PC-9 (cell line): ENCODE results near the gene SEMA3C. TPM values are rescaled to one million over a fixed set of nuclear protein-coding genes. Genes with fewer than 3 reads are reported as not detected.

ENCODE experiments used
- BruUV-seq: library from RNA; stranded (reverse); fragments of 400-500 nt; replicated peaks from 2 replicates; lab custom pipeline; 2021; lab: Mats Ljungman, UMichigan
- CTCF ChIA-PET: fragments of 300-600 bp; sonication (Branson Sonifier 250); formaldehyde crosslinking; loops from one replicate; lab custom pipeline; 2022; ENCODE audit warnings: antibody characterized with exemption; lab: Charles Lee
- POLR2A ChIA-PET: fragments of 300-600 bp; sonication (Branson Sonifier 250); formaldehyde crosslinking; loops from one replicate; lab custom pipeline; 2022; ENCODE audit warnings: antibody characterized with exemption; ENCODE audit not compliant: unreplicated experiment; lab: Charles Lee
- DNase-seq, 2 experiments: peaks; one replicate each; pipeline versions ENCODE4 v3.0.0 to v3.0.0-alpha.2; 2015 to 2022; ENCODE audit warnings: mixed read lengths in 1 of 2
- H2AFZ ChIP-seq: fragments of 200-600 bp; sonication (generic); 2 replicates; pipeline ENCODE4 v1.8.1; 2017; ENCODE audit warnings: antibody characterized with exemption
- H3F3A ChIP-seq: fragments of 200-600 bp; sonication (generic); 2 replicates; pipeline ENCODE4 v1.8.1; 2017; ENCODE audit warnings: antibody characterized with exemption, mild to moderate bottlenecking, low read depth; ENCODE audit not compliant: insufficient read depth
- H3K27ac ChIP-seq: fragments of 200-600 bp; sonication (generic); 2 replicates; pipeline ENCODE4 v1.6.1; 2016; ENCODE audit warnings: mixed run types
- H3K27me3 ChIP-seq: fragments of 200-600 bp; sonication (generic); 2 replicates; pipeline ENCODE4 v1.6.1; 2016; ENCODE audit warnings: low read depth, mixed run types; ENCODE audit not compliant: insufficient read depth
- H3K36me3 ChIP-seq: fragments of 200-600 bp; sonication (generic); 2 replicates; pipeline ENCODE4 v1.6.1; 2016; ENCODE audit warnings: low read depth, mixed run types
- H3K4me1 ChIP-seq: fragments of 200-600 bp; sonication (generic); replicated peaks from 2 replicates; pipeline ENCODE4 v1.6.1; 2016; ENCODE audit warnings: mixed run types; ENCODE audit not compliant: insufficient read depth
- H3K4me2 ChIP-seq: fragments of 200-600 bp; sonication (generic); 2 replicates; pipeline ENCODE4 v1.6.1; 2017; ENCODE audit warnings: mixed run types
- H3K4me3 ChIP-seq: fragments of 200-600 bp; sonication (generic); 2 replicates; pipeline ENCODE4 v1.6.1; 2016; ENCODE audit warnings: mixed run types
- H3K79me2 ChIP-seq: fragments of 200-600 bp; sonication (generic); 2 replicates; pipeline ENCODE4 v1.6.1; 2017; ENCODE audit warnings: low read depth, mixed run types
- H3K9me2 ChIP-seq: fragments of 200-600 bp; sonication (generic); 2 replicates; pipeline ENCODE4 v1.8.1; 2017; ENCODE audit warnings: mild to moderate bottlenecking; ENCODE audit not compliant: insufficient read depth
- H3K9me3 ChIP-seq: fragments of 200-600 bp; sonication (generic); 2 replicates; pipeline ENCODE4 v1.8.1; 2016; ENCODE audit warnings: low read depth; ENCODE audit not compliant: insufficient read depth
- H4K20me1 ChIP-seq: fragments of 200-600 bp; sonication (generic); 2 replicates; pipeline ENCODE4 v1.8.1; 2017; ENCODE audit not compliant: insufficient read depth
- EZH2 ChIP-seq: fragments of 200-600 bp; sonication (generic); IDR thresholded peaks from 2 replicates; pipeline ENCODE4 v1.8.0; 2017; ENCODE audit warnings: antibody characterized with exemption, low read depth
- intact Hi-C: fragments of 100-400 bp; cut with micrococcal nuclease; formaldehyde crosslinking; loops from one replicate; pipeline ENCODE4 v1.10.0; 2022; ENCODE audit not compliant: unreplicated experiment
- total RNA-seq: library from RNA; stranded (reverse); gene quantifications from 2 replicates; pipeline ENCODE4 v1.2.3, GENCODE V29; 2021
- TF ChIP-seq, protein P1 (sequence below): fragments of 200-600 bp; sonication (generic); conservative IDR thresholded peaks from 2 replicates; pipeline ENCODE4 v1.6.1; 2017; ENCODE audit warnings: mixed run types, antibody characterized with exemption, mild to moderate bottlenecking, moderate library complexity

SEMA3C gene
- total RNA-seq, 1 experiment from 2014 or later: 19.9 TPM

GRCh38 chr7:80826520-80827238 lies 92.2 kb downstream of the SEMA3C start:
- intact Hi-C loops: loop anchor here (5.0 kb wide), 1 partner anchor 91 kb away; the partner anchor contains the start of gene SEMA3C
- Histone ChIP-seq H3K36me3 (peaks cover 4% of the 10 kb centered on the region; the same call in 1 of the 2 replicates), H3K4me2 (peak overlapping the region; percentile 15; the same call in 1 of the 2 replicates)

DNA sequence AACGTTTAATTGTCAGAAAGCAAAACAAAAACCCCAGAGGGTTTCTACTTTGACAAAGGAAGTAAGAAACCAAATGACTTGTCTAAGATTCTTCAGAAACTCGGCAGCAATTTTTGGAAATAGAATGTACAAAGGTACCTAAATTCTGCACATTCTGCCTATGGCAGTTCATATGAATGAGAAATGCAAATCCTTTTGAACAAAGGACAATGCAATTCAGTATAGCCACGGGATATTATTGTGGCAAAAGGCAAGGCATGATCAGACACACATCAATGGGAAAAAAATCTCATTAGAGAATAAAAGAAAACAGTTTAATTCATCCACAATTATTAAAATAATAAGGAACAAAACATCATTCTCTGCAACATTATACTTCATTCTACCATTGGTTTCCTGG lies 93.4 kb downstream of the SEMA3C start:
- peaks cover 14% of the 10 kb centered on the region for H3K4me1 ChIP-seq
- no peaks in the 10 kb centered on the region for H3K79me2 ChIP-seq
- no peak for DNase-seq
- no peaks in the 10 kb centered on the region for H3K9me3 ChIP-seq
- no peak overlapping the region for H3K27ac ChIP-seq
- no peak overlapping the region for H2AFZ ChIP-seq
- no peaks in the 10 kb centered on the region for H3K27me3 ChIP-seq
- peaks cover 4% of the 10 kb centered on the region; the same call in 1 of the 2 replicates for H3K36me3 ChIP-seq
- H3F3A ChIP-seq: no peaks in the 10 kb centered on the region
- no TSS peak for BruUV-seq
- H4K20me1 ChIP-seq: no peaks in the 10 kb centered on the region
- no peaks in the 10 kb centered on the region for H3K9me2 ChIP-seq
- ChIA-PET POLR2A (no interaction called here), CTCF (no interaction called here)
- no peak overlapping the region for H3K4me2 ChIP-seq
- TF ChIP-seq EZH2: no peak
- TF ChIP-seq, protein P1, sequence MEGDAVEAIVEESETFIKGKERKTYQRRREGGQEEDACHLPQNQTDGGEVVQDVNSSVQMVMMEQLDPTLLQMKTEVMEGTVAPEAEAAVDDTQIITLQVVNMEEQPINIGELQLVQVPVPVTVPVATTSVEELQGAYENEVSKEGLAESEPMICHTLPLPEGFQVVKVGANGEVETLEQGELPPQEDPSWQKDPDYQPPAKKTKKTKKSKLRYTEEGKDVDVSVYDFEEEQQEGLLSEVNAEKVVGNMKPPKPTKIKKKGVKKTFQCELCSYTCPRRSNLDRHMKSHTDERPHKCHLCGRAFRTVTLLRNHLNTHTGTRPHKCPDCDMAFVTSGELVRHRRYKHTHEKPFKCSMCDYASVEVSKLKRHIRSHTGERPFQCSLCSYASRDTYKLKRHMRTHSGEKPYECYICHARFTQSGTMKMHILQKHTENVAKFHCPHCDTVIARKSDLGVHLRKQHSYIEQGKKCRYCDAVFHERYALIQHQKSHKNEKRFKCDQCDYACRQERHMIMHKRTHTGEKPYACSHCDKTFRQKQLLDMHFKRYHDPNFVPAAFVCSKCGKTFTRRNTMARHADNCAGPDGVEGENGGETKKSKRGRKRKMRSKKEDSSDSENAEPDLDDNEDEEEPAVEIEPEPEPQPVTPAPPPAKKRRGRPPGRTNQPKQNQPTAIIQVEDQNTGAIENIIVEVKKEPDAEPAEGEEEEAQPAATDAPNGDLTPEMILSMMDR: no peak
- H3K4me3 ChIP-seq: no peak overlapping the region
- intact Hi-C loops: loop anchor here (5.0 kb wide), 1 partner anchor 92 kb away; the partner anchor contains the start of gene SEMA3C

More at GRCh38 chr7:80826520-80827238, 92.2 kb downstream of the SEMA3C start:
- 0 out of 2 replicates have a peak, but pooled peaks cover 3% of the 10 kb centered on the region for H3K79me2 ChIP-seq
- H2AFZ ChIP-seq: no peak overlapping the region
- POLR2A ChIA-PET: interaction anchor here (0.6 kb wide), 1 partner anchor 681 kb away, joined by 4 read pairs; no protein-coding TSS in a partner anchor
- H3K4me1 ChIP-seq: peaks cover 14% of the 10 kb centered on the region
- peak in 1 of 2 experiments; percentile 17 for DNase-seq
- H4K20me1 ChIP-seq: no peaks in the 10 kb centered on the region
- H3K27me3 ChIP-seq: no peaks in the 10 kb centered on the region
- BruUV-seq: no TSS peak
- TF ChIP-seq, protein P1: no peak
- TF ChIP-seq EZH2: no peak
- H3F3A ChIP-seq: no peaks in the 10 kb centered on the region
- H3K4me3 ChIP-seq: no peak overlapping the region
- CTCF ChIA-PET: no interaction called here
- H3K9me2 ChIP-seq: no peaks in the 10 kb centered on the region
- no peaks in the 10 kb centered on the region for H3K9me3 ChIP-seq
- peak overlapping the region; percentile 9; the same call in 1 of the 2 replicates for H3K27ac ChIP-seq

- Histone ChIP-seq H3F3A (no peaks in the 10 kb centered on the region), H2AFZ (no peak overlapping the region), H3K4me3 (no peak overlapping the region), H3K4me1 (peaks cover 14% of the 10 kb centered on the region), H3K9me3 (no peaks in the 10 kb centered on the region), H3K27me3 (no peaks in the 10 kb centered on the region), H3K79me2 (no peaks in the 10 kb centered on the region), H3K36me3 (peaks cover 4% of the 10 kb centered on the region; the same call in 1 of the 2 replicates), H3K9me2 (no peaks in the 10 kb centered on the region; the same call in 1 of the 2 replicates), H3K4me2 (no peak overlapping the region), H4K20me1 (no peaks in the 10 kb centered on the region), H3K27ac (no peak overlapping the region)
- BruUV-seq: no TSS peak
- DNase-seq: no peak
- ChIA-PET POLR2A (no interaction called here), CTCF (no interaction called here)
- intact Hi-C loops: no loop called here
- TF ChIP-seq EZH2: no peak
- TF ChIP-seq, protein P1: no peak
Measured at GRCh38 chr7:80824253-80824652, 94.6 kb downstream of the SEMA3C start.
